COLO668 (cell line): ENCODE measurements around the gene KCNMA1.

Experiments used
- DNase-seq: peaks from one replicate; lab custom pipeline; 2025; ENCODE audit not compliant: unreplicated experiment; lab: John Stamatoyannopoulos, UW

KCNMA1 gene

DNA sequence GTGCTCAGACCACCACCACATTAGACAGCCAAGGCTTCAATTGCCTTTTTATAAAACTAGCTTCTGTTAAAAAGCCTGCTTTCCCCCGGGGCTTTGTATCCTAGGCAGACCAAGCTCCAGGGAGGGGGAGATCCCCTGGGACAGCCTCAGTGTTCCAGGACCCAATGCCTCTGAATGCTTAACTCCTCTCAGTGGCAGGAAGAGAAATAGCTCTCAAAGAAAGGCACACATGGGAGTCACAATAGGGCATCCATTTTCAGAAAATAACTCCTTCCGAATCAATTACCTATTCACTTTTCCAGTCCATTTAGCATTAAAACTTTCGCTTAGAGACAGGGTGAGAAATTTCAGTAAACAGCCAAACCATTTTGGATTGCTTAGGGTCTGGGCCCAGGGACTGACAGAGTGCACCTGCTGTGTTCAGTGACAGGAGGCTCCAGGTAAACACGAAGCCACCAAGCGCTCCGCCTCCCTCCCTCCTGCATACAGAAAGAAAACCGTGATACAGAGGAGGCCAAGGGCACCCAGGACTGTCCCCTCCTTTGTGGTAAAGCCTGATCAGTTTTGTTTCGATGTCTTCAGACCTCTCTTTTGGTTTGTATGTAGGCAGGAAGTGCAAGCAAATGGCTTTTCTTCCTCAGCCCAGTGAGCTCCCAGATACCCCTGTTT is 599.7 kb downstream of the KCNMA1 start:
- peak; percentile 27 for DNase-seq

DNA sequence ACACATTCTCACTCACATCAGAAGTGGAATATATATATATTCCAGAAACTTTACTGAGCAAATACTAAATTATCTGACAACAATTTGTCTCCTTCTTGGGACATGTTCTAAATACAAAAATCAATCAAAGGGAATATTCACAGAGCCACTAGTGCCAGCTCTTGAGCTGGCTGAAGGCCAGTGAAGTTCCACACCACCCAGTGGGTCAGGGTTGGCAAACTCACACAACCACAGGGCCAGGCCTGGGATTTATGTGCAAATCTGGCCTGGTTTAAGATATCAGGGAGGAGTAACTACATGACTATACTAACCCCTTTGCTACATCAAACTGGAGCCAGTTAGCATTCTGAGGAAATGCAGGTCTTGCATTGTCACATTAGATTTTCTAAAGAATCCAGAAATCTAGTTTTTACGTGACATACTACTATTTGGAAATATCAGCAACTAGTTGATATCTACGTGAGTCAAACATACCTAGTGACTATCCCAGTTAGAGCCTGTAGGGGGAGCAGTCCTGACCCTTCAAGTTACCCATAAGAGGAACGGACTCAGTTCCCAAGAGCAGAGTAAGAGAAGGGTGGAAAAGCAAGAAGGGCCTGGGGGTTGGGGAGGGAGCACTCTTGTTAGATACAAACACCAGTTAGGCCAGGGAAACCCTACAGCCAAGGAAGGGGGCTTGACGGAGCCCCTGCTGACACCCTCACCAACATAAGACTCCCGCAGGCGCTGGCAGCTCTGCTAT is 600.4 kb downstream of the KCNMA1 start:
- DNase-seq, result no peak

DNA sequence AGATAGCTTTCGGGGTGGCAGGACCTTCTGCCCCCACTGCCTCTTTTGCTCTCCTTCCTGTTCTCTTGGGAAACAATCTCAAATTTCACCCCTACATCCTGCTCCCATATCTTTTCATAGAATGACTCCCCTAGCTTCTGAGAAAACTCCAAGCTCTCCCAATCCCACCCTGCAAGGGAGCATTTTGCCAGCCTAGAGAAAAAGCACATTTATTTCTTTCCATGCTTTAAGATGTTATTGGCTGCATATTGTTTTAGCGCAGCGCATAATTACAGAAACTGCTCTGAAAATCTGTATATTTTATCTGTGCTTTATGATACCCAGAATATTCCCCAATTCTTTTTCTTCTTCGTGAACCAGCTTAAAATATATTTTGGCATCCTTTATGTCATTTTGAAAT is 601.3 kb downstream of the KCNMA1 start:
- DNase-seq, result no peak

DNA sequence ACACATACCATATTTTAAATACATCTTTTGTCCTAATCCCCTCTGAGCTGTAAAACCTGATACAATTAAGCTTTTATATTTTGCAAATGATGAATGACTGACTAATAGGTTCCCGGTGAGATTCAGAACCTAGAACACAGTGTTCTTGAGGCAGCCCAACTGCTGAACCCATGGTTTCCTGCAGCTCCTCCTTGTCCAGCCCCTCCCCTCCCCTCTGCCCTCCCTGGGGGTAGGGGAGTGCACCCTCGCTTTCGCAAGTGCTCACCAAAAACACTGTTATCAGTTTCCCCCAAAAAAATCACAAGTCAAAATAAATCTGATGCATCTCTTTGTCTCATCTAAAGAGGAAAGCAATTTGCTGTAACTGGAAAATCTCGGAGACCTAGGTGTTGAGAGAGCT is 602.8 kb downstream of the KCNMA1 start:
- DNase-seq, result no peak

DNA sequence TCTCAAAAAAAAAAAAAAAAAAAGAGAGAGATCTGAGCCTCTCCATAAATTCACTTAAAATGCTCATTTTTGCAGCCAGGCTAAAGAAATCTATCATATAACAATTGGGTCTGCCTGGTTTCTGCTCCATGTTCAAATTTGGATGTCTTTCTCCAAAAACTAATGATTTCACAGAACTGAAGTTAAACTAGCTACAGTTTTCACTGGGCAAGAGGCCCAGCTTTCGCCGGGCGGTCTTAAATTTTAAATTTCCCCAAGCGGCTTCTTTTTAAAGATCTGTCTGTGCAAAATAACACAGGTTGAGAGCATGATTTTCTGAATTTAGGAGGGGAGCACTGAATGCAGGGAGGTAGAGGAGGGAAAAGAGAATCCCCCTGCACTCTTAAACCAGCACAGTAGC is 603.4 kb downstream of the KCNMA1 start:
- DNase-seq, result no peak

DNA sequence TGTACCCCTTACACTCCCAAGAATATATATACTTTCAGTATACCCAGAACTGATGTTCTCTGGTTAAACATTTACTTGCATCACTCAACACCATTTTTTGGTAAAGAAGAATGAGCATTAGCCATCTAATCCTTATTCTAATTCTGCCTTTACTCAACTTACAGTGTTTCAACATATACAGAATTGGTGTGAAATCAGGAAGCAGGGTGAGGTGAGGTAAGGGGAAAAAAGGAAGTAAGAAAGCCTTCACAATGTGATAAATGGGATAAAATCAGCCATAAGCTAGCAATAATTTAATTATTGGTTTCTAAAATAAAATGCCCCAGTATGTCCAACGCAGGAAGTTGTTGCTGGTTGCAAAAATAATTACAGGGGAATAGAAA is 605.4 kb downstream of the KCNMA1 start:
- no peak for DNase-seq

DNA sequence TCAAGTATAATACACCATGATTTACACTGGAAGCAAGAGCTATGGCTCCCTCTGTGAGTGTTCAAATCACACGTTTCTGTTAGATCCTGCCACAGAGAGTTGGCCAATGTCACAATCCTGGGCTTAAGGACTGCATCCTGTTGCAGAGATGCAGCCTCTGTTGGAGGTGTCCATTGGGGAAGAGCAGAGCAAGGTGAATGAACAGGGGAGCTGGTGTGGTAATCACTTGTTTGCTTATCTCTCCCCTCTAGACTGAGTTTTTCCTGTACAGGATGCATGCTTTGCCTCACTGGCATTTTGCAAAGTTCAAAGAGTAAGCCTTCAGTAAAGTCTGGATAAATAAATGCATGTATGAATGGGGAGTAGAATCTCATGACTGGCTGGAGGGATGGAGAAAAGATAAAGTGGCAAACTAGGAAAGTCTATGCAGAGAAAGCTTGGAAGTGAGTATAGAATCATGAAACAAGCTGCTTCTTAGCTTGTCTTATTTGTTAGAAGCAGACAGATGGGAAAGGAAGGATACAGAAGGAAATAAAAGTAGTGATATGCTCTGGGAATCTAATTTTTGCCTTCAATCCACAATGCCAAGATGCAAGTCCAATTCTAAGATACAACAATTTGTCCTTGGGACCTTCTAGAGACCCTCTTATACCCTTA is 605.9 kb downstream of the KCNMA1 start:
- DNase-seq, result no peak

DNA sequence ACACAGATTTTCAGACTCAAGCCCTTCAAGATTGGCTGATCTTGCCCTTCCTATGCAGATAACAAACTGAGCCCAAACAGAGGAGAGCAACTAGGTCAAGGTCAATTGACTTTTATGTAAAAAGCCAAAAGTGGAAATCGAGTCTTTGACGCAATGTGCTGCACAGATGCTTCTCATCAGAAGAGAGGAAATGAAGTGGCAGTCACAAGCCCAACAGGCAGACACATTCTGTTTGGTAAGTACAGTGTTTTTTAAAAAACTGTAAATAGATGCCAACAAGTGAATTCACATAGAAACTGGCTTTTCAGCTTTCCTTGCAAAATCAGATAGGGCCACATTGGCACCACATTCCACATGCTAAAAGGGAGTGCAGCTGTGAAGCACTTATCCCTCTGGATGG is 606.6 kb downstream of the KCNMA1 start:
- DNase-seq, result no peak

DNA sequence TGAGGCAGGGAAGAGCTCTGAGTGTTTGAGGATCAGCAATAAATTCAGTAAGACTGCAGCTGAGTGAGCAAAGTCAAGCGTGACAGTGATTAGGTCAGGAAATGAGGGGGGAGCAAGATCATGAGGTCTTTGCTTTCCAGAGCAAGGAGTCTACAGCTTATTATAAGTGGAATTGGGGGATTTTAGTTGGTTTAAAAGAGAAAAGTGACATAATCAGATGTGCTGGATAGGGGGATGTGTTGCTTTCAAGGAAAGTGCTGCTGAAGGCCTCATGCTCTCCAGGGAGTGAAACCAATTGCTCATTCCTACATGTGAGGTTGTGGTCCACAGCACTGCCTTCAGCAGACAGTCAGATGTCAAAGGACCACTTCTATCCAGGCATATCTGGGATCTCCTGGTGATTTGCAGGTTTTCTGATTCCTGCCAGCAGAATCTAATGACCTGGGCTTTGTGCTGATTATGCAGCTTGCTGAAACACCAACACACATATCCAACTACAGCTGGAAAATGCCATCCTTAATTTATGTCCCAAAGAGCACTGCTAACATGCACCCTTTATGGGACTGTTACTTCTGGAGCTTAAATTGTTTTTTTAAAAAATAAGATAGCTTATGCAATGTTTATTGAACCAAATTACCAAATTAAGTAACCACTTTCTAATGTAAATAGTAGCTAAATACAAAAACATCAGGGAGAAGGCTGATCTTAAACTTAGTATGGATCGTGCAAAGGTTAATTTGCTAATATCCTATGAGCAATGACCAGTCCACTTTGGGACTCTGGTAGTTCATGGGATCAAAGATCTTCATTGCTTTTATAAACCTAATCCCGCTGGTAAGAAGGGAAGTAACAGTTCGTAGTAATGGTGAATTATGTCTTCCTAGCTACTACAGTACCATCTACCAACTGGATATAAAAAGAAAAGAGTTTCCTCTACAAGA is 607.6 kb downstream of the KCNMA1 start:
- no peak for DNase-seq

DNA sequence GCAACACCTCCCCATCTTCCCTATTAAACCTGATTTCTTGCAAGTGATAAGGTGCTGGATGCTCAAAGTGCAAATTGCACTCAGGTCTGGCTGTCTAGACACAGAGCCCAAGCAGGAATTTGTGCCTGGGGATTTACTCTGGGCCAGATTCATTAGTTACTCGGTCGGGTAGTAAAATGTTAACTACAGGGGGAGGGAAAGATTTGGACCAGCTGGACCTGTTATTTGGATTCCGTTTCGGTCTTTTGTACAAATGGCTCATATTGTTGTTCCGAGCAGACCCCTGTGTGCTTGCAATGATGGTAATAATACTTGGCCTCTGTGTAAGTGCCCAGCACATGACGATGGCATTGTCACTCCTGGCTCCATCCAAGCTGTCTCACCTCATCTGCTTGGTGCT is 609.6 kb downstream of the KCNMA1 start:
- DNase-seq, result no peak

DNA sequence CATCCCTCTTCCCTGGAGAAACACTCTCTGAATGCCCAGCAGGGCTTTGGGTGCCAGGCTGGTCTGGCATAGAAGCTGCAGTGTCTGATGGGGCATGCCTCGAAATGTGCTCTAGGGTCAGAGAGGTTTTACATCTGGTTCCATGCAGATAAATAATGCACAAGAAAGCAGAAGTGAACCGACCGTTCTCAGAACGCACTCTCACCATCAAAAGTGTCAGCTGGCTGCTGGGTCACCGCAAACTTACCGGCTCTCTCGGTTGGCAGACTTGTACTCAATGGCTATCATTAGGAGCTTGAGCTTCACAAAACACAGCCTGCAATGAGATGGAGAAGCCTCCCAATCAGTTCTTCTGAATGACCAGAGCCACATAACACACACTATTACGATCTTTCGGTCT is 610.0 kb downstream of the KCNMA1 start:
- no peak for DNase-seq

DNA sequence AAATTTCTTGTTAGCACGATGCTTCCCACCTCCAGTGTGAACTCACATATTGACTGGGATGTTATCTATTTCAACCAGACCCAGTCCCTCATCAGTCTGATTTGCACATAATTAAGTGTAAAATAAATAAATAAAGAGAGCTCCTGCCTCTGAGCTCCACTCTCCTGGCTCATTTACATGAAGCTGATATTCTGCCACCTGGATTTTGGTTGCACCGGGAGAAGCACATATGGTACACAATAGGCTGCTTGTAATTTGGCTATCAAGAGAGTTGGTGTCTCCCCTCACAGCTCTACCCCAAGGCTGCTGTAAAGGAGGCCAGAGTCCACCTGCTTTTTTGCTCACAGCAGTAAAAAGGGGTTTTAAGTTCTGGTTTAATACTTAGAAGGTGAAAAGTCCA is 610.5 kb downstream of the KCNMA1 start:
- DNase-seq, result no peak

DNA sequence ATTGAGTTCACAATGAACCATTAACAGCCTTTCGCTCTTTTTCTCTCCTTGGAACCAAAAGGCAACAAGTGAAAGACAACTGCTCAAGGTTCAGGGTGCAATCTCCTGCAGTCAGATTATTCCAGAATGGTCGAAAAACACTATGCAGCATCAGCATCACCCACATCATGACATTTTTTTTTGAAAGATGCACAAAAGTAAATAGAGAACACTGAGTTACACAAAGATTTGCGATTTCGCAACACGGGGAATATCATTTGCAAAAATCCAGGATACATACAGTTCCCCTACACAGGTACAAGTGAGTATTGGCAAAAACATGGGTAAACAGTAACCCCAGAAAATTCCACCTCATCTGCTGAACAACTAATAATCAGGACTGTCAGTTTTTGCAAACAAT is 611.5 kb downstream of the KCNMA1 start:
- no peak for DNase-seq

DNA sequence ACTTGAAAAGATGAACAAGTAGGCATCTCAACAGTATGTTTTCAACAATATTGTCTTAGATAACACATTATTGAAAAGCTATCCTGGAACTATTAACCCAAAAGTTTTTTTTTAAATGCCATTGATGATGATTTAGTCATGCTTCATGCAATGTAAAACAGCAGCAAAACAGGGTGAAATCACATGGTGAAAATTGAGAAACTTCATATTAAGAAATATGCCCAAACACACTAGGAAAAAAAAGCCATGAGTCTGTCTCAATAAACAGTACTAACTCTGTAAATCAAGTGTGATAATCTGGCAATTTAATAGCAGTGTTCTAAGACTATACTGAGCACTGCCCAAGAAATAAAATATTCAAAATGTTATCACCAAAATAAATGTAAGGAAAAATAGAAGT is 613.1 kb downstream of the KCNMA1 start:
- DNase-seq, result no peak

DNA sequence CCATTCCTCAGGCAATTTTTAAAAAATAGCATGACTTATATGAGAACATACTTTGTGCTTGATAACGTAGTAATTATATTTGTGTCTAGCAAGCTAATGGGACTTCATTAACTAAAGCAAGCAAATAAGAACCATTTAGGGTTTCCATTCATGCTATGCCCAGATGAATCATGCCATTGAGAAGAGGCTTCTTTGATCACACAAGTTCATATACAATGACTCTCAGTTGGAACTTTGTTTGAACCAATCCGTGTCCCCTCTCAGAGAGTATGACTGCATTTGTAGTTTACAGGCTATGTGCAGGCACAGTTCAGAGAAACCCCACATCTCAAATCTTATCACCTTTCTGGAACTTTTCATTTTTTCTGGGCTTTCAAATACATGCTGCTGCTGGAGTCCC is 614.2 kb downstream of the KCNMA1 start:
- no peak for DNase-seq

DNA sequence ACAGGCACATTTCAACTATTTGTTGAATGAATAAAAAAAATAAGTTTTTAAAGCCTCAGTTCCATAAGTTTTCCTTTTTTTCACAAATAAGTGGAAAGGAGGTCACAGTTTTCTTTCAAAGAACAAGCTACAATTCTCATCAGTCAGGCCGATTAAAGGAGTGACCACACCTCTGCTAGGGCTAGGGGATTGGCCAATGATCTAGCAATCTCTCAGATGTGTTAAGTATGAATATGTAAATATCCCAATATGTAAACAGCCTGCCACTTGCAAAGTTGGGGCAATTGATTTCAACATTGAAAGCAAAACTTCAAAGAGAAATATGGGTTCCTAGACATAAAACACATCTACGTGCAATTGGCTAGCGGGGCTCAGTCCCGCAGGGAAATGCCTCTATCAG is 614.9 kb downstream of the KCNMA1 start:
- DNase-seq, result no peak

DNA sequence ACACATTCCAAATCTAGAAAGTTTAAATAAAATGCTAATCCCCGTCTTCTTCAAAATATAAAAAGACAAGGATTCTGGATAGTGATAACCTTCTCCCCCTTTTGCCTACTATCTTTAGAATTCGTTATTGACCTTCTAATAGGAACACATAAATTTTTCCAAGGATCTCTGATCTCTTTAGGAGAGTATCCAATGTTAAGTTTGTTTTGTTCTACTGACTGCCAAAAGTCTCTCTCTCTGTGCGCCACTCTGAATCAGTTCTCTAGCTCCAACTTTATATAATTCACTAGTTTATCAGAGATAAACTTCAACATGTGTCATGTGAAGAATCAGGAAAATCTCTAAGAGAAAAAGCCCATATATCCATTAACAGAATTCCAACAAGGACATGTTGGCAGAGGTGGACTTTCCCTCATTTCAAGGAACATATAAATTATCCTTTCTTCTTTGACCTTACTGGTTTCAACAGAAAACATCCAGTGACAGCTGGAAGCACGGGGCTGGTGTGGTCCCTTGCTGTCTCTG is 615.6 kb downstream of the KCNMA1 start:
- DNase-seq, result no peak

DNA sequence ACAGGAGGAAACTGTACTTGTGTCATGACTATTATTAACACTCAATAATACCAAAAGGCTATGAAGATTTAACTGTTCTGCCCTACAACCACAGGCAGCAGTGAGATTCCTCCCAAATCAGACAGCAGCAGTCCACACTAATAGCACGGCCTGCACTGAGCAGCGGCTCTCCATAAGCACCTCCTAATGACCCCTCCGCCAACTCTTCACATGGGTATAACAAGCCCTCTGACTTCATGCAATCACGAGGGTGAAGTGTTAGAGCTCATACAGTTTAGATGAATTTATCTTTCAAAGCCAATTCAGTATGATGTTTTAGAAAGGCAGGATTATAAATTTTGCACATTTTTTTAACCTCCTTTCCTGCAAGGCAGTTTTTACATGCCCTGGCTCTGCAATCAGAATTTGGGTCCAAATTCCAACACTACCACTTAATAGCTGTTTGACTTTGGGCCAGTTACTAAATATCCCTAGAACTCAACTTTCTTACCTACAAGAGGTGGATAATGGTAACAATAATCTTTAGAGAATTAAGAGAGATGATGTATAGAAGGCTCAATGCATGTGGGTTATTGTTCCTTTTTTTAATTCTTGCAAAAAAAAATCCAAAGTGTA is 617.1 kb downstream of the KCNMA1 start:
- no peak for DNase-seq

DNA sequence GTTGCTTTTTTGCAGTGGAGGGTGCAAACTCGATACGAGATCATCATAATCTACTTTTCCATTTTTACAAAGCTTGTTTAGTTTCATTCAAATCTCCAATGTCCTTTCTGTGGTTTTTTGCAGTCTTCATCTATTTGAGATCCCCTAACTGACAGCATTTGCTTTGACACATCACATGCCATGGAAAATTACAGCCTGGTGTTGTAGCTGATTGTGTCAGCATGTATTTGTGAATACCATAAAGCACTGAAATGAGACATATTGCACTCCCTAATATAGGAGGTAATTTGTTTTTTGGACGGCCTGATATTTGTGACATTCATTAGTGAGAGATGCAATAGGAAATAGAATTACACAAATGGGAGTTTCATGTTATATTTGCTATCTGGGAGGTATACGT is 620.8 kb downstream of the KCNMA1 start:
- DNase-seq, result no peak

DNA sequence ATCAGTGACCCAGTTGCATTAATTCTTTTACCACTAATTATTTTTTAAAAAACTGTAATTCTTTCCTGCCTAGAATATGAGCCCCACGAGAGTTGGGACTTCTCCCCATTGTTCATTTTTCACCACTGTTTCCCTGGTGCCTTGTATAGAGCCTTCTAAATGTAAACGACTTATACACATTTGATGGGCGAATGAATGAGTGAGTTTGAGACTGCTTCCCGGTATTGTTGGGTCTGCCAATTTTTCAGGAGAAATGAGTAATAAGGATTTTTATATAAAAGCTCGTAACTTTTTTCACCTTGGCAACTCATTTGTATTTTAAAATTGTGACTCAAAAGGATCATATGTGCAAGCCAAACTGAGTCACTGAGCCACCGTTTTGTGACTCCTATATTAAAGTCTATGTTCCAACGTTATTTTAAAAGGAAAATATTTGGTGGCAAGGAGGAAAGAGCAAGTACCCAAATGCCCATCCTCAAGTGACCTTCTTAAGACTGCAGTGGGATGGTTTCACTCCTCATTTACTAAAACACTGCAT is 621.3 kb downstream of the KCNMA1 start:
- no peak for DNase-seq
